ENCODE results near the gene TRIM17. TPM values are rescaled to one million over a fixed set of nuclear protein-coding genes. Genes with fewer than 3 reads are reported as not detected.

TRIM17 gene
- total and polyA plus RNA-seq, 2 of the 8 experiments (the other 6 are each of a cell fraction or from before 2014, with no cell fraction given), result 1.1 to 2.2 TPM

- TF ChIP-seq SRF (IDR thresholded peaks at IDR 0.05; ENCODE audit: low read depth, low read length) (no peak), ZNF274 (IDR thresholded peaks at IDR 0.05; ENCODE audit: borderline replicate concordance, extremely low read depth, low read length) (no peak), CTBP2 (IDR thresholded peaks at IDR 0.05; ENCODE audit: borderline replicate concordance, insufficient read depth, insufficient read length, low read length) (no peak), KDM1A (IDR thresholded peaks at IDR 0.05; ENCODE audit: borderline replicate concordance, low read length) (no peak), EP300 (IDR thresholded peaks at IDR 0.05; ENCODE audit: borderline replicate concordance in 1 of 2, low read depth in 2 of 2, low read length in 2 of 2) (no peak), EGR1 (IDR thresholded peaks at IDR 0.05; ENCODE audit: borderline replicate concordance, low read depth, low read length) (no peak), CHD1 (IDR thresholded peaks at IDR 0.05; ENCODE audit: low read depth, low read length) (no peak)
- Histone ChIP-seq H3K14ac (ENCODE audit: insufficient read length) (no peak overlapping the region), H2BK20ac (ENCODE audit: low read length) (no peak overlapping the region), H4K91ac (replicated peaks; ENCODE audit: insufficient read length, low read length) (no peak overlapping the region), H3K27ac (ENCODE audit: low read depth, low read length) (no peak overlapping the region), H4K20me1 (replicated peaks in 1 of 2; ENCODE audit: control insufficient read depth in 1 of 2, insufficient read depth in 2 of 2, low read length in 2 of 2) (peaks cover 0 to 2% of the 10 kb centered on the region in 2 experiments), H2AK5ac (ENCODE audit: low read depth, low read length) (no peak overlapping the region), H3K4me3 (ENCODE audit: extremely low read depth in 1 of 4, insufficient read depth in 2 of 4, low read depth in 3 of 4, low read length in 4 of 4) (no peak overlapping the region), H3K23me2 (ENCODE audit: low read depth, low read length) (no peaks in the 10 kb centered on the region), H3K4me2 (ENCODE audit: insufficient read depth in 1 of 2, low read depth in 2 of 2, low read length in 2 of 2) (no peak overlapping the region), H2BK12ac (ENCODE audit: low read depth, low read length) (no peak overlapping the region), H2AFZ (ENCODE audit: low read length) (no peak overlapping the region), H3K4me1 (replicated peaks in 1 of 4; ENCODE audit: control insufficient read depth in 3 of 4, insufficient read depth in 4 of 4, low read length in 3 of 4) (peaks cover 0 to 7% (median 0%) of the 10 kb centered on the region in 4 experiments; a peak in 2 of 7 replicates), H2BK15ac (ENCODE audit: low read length) (no peak overlapping the region), H3K18ac (ENCODE audit: extremely low read depth, low read length) (no peak overlapping the region), H4K5ac (ENCODE audit: insufficient read length, low read depth, low read length) (no peak overlapping the region), H3K36me3 (ENCODE audit: control insufficient read depth in 2 of 4, insufficient read depth in 4 of 4, low read length in 3 of 4) (no peaks in the 10 kb centered on the region), H2BK5ac (ENCODE audit: low read depth, low read length) (no peak overlapping the region), H3K27me3 (replicated peaks in 1 of 4; ENCODE audit: control insufficient read depth in 3 of 4, extremely low read depth in 1 of 4, insufficient read depth in 3 of 4, low read length in 3 of 4) (no peaks in the 10 kb centered on the region; a peak in 3 of 7 replicates), H3K9ac (replicated peaks in 1 of 4; ENCODE audit: extremely low read depth in 1 of 4, low read depth in 3 of 4, low read length in 3 of 4) (no peak overlapping the region), H3K79me2 (ENCODE audit: control insufficient read depth in 1 of 2, insufficient read depth in 2 of 2, low read length in 2 of 2) (no peaks in the 10 kb centered on the region), H3K56ac (replicated peaks; ENCODE audit: insufficient read length, low read depth, low read length) (no peak overlapping the region), H3K23ac (ENCODE audit: insufficient read length) (no peak overlapping the region), H3K79me1 (ENCODE audit: low read depth, low read length) (no peaks in the 10 kb centered on the region), H3K9me3 (ENCODE audit: insufficient read depth in 2 of 2, low read depth in 1 of 2, low read length in 1 of 2) (peaks cover 0 to 3% of the 10 kb centered on the region in 2 experiments; a peak in 1 of 4 replicates), H4K8ac (ENCODE audit: extremely low read depth, insufficient read depth, low read length) (no peak overlapping the region; the same call in 1 of the 2 replicates), H2BK120ac (replicated peaks; ENCODE audit: low read depth, low read length) (no peak overlapping the region), H3K4ac (replicated peaks; ENCODE audit: insufficient read length, low read depth, low read length) (no peak overlapping the region)
- WGBS, 2 experiments (ENCODE audit: extremely low coverage in 1 of 2, insufficient coverage in 1 of 2, insufficient read length in 1 of 2, insufficient replicate concordance in 2 of 2, low coverage in 1 of 2, low lambda C conversion rate in 2 of 2, missing lambda C conversion rate in 1 of 2), result 83% methylated on average over 14 of the region's 18 CpGs; no CpG with 5 or more reads in 1 of the 2 experiments
- CTCF ChIA-PET (ENCODE audit: partially characterized antibody), result interaction anchor here (1.2 kb wide), 1 partner anchor 85 kb away, joined by 3 read pairs; no protein-coding TSS in a partner anchor
- DNase-seq (ENCODE audit: low read depth in 1 of 2, low spot score in 2 of 2) (no peak), FAIRE-seq (no peak)
- POLR2A ChIA-PET (ENCODE audit: partially characterized antibody), result interaction anchor here (1.7 kb wide), 1 partner anchor 12 kb away, joined by 3 read pairs; no protein-coding TSS in a partner anchor
Observed at GRCh38 chr1:228362141-228362883, 54.3 kb downstream of the TRIM17 start.
